ENCODE results near the gene DHX34.
A peak's percentile ranks its signal among the peaks of the same experiment; 100 is the strongest.

Gene DHX34

GRCh38 chr19:47417107-47417745 lies 68.1 kb downstream of the DHX34 start:
- no peak for DNase-seq (ENCODE audit: low read depth)

DNA sequence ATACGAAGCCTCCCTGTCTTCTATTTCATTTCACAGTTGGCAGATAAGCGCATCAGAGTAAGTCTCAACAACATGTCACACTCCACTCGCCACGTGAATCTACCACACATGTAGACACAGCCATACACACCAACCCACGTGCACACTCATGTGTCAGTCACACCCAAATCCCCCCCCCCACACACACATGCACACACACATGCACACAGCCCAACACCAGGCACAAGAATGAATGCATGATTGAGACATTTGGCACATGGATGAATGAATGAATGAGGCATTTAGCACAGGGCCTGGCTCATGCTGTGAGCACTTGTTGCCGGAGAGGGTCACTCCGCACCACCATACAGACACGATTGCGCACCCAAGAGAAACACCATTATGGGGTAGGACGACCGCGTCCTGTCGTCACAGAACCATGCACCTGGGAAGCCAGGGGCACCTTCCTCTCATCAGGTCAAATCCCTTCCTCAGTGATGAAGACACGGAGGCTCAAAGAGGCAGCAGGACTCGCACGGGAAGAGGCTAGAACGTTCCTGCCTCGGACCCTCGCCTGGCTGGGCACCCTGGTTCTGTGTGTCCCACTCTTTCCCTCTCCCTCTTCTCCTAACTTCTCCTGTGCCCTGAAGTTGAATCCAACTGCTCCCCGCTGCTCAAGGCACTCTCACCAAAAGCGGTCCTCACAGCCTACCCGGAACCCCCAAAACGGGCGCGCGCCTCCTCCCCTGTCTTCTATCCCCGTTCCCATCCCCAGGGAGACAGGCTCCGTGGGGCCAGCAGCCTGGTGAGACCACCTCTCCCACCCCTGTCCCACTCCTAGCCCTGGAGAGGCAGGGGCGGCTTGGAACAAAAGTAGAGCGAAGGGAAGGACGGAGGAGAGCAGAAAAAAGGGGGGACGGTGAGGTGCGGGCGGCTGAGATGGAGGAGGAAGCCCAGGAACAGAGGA lies 68.9 kb downstream of the DHX34 start:
- DNase-seq (ENCODE audit: low read depth) = peak; percentile 15

DNA sequence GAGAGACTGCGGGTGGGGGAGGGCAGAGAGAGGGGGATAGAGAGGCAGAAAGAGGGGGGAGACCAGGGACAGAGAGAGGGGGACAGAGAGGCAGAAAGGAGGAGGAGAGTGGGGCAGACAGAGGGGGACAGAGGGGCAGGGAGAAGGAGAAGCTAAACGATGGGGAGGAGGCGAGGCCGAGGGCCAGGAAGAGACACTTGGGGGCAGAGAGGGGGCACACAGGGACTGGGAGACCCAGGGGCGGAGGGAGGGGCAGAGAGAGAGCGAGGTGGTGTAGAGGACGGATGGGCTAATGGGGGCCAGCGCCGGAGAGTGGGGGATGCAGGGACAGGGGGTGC lies 69.5 kb downstream of the DHX34 start:
- no peak for DNase-seq (ENCODE audit: low read depth)

DNA sequence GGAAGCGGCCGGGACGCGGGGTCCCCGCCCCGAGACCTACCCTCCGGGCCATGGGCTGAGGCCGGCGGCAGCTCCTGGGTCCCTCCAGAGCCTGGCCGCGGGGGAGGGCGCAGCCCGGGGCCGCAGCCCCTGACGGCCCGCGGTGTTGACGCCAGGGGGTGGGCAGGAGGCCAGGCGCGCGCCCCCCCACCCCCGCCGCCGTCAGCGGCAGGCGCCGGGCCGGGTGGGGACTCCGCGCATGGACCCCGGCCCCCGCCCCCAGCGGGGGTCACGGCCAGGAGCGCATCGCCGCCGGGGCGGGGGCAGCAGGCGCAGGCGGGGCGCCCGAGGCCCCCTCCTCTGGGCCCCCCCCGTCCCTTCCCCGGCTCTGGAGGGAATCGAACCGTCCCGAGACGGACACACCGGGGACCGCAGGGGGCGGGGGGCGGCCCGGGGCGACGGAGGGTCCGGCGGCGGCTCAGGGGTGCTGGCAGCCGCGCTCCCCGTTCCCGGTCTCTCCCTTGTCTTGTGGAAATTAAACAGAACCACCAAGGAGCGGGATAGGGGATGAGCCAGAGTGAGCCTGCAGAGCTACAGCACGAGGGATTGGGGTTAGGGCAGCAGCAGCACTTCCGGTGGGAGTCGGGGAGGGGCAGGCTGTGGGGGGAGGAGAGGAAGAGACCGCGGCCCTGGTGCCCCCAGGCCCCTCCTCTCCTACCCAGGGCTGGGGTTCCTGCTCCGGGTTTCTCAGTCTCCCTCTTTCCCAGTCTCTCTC lies 70.1 kb downstream of the DHX34 start, which contains the start of gene MEIS3:
TSS of gene MEIS3 (minus strand) at position 498 of the 754 bp plus-strand sequence. CDS start at position 52, 446 bp downstream.
- DNase-seq (ENCODE audit: low read depth) = no peak

- DNase-seq (ENCODE audit: low read depth) = no peak
Observed at GRCh38 chr19:47419789-47420188, 70.7 kb downstream of the DHX34 start.

- no peak for DNase-seq (ENCODE audit: low read depth)
Observed at GRCh38 chr19:47421244-47421786, 72.2 kb downstream of the DHX34 start.

GRCh38 chr19:47421844-47422395 lies 72.8 kb downstream of the DHX34 start:
- peak; percentile 33 for DNase-seq (ENCODE audit: low read depth)

DNA sequence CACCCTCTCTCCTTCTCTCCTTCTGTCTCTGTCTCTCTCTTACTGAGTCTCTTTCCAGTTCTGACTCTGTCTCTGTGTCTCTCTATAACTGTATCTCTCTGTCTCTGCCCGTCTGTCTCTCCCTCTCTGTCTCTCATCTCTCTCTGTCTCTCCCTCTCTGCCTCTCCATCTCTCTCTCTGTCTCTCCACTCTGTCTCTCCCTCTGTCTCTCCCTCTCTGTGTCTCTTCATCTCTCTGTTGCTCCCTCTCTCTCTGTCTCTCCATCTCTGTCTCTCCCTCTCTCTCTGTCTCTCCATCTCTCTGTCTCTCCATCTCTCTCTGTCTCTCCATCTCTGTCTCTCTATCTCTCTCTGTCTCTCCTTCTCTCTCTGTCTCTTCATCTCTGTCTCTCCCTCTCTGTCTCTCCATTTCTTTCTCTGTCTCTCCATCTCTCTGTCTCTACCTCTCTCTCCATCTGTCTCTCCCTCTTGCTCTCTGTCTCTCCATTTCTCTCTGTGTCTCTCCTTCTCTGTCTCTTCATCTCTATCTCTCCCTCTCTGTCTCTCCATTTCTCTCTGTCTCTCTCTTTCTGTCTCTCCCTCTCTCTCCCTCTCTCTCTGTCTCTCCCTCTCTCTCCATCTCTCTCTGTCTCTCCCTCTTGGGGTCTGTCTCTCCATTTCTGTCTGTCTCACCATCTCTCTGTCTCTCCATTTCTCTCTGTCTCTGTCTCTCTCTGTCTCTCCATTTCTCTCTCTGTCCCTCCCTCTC lies 73.5 kb downstream of the DHX34 start:
- no peak for DNase-seq (ENCODE audit: low read depth)

GRCh38 chr19:47423203-47423882 lies 74.2 kb downstream of the DHX34 start:
- no peak for DNase-seq (ENCODE audit: low read depth)

GRCh38 chr19:47427241-47428176 lies 78.4 kb downstream of the DHX34 start:
- peak; percentile 70 for DNase-seq (ENCODE audit: low read depth)

DNA sequence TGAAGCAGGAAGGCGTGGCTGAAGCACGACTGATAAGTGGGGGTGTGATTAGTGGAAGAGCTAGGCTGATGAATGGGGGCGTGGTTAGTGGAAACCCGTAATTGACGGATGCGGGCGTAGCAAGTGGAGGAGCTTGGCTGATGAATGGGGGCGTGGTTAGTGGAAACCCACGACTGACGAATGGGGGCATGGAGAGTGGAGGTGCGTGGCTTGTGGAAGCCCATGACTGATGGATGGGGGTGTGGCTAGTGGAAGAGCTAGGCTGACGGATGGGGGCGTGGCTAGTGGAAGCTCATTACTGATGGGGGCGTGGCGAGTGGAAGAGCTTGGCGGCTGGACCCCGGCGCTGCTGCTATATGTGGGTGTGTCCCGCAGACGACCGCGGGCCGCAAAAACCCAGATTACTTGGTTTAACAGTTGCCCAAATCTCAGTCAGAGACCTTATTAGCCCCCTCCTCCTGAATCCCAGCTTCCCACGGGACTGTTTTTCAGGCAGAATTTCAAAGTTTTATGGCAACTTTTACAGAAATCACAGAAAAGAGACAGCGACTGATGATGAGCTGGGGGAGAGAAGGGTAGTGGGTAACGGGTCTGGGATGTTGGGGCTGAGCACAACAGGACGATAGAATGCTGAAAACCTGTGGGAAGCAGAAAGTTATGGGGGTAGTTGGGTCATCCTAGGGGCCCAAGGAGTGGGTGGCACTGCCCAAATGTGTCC lies 79.2 kb downstream of the DHX34 start:
- DNase-seq (ENCODE audit: low read depth) = peak; percentile 99

- no peak for DNase-seq (ENCODE audit: low read depth)
Observed at GRCh38 chr19:47429140-47429793, 80.2 kb downstream of the DHX34 start.

DNA sequence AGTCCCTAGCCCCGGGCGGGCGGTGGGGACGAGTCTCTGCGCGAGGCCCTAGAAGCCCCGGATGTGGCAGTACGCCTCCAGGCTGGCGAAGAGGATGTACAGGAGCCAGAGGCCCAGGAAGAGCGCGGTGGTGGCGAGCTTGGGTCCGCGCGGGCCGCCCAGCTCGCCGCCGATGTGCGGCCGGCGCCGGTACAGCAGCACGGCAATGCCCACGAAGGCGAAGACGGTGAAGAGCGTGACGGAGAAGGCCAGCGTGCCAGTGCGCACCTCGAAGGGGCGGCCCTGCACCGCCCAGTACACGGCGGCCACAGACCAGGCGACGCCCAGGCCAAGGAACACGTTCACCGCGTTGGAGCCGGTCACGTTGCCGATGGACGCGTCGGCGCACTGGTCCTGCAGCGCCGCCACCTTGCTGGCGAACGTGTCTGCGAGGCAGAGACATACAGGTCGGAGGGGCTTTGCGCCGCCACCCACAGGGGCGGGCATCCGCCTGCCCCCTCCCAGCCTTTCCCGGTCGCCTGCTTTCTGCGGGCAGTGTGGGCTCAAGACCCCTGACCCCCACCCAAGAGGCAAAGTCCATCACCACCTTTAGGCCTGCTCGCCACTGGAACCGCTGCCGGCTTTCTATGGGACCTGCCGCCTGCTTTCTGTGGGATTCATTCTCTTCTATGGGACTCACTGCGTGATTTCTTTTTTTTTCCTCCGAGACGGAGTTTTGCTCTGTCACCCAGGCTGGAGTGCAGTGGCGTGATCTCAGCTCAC lies 81.1 kb downstream of the DHX34 start:
- peak; percentile 43 for DNase-seq (ENCODE audit: low read depth)

GRCh38 chr19:47432091-47432490 lies 83.0 kb downstream of the DHX34 start:
- DNase-seq (ENCODE audit: low read depth) = no peak
